ENCODE measurements around the gene GDNF. TPM values are rescaled to one million over a fixed set of nuclear protein-coding genes. Genes with fewer than 3 reads are reported as not detected.

GDNF gene
- total and polyA plus RNA-seq, 10 donors = 0.02 to 0.88 (median 0.15) TPM; not detected in 2

- 76 to 86% (median 77%) methylated on average over 2 of the region's 2 CpGs for WGBS, 5 donors
- no peaks in the 10 kb centered on the region for H3K27me3 ChIP-seq (replicated peaks in 1 of 7)
- intact Hi-C loops (cut with DNase I; ENCODE audit: low total_unique reads) = no loop called here
- peaks cover 0 to 64% (median 36%) of the 10 kb centered on the region in 8 donors for H3K9me3 ChIP-seq
- H3K4me1 ChIP-seq = no peaks in the 10 kb centered on the region
- H3K36me3 ChIP-seq = no peaks in the 10 kb centered on the region
- no peak for TF ChIP-seq POLR2AphosphoS5 (IDR thresholded peaks at IDR 0.05)
- TF ChIP-seq POLR2A (IDR thresholded peaks at IDR 0.05) = no peak
- no peak for TF ChIP-seq CTCF (IDR thresholded peaks at IDR 0.05 in 8 of 11, conservative IDR thresholded peaks at IDR 0.05 in 3 of 11)
- DNase-seq = no peak
- no peak overlapping the region for H3K4me3 ChIP-seq
- H3K27ac ChIP-seq = no peak overlapping the region
Measured at GRCh38 chr5:37792975-37793631, 46.7 kb downstream of the GDNF start.

GRCh38 chr5:37791321-37791720 is 48.5 kb downstream of the GDNF start:
- DNase-seq = no peak
- Histone ChIP-seq H3K36me3 (no peaks in the 10 kb centered on the region), H3K27ac (no peak overlapping the region), H3K27me3 (replicated peaks in 1 of 7) (no peaks in the 10 kb centered on the region), H3K4me3 (no peak overlapping the region), H3K9me3 (peaks cover 0 to 48% (median 33%) of the 10 kb centered on the region in 8 donors), H3K4me1 (no peaks in the 10 kb centered on the region)
- no peak for TF ChIP-seq CTCF (IDR thresholded peaks at IDR 0.05 in 8 of 11, conservative IDR thresholded peaks at IDR 0.05 in 3 of 11)
- TF ChIP-seq POLR2AphosphoS5 (IDR thresholded peaks at IDR 0.05) = no peak
- TF ChIP-seq POLR2A (IDR thresholded peaks at IDR 0.05) = no peak
- intact Hi-C loops (cut with DNase I; ENCODE audit: low total_unique reads) = no loop called here
- WGBS, 5 donors = 61 to 87% (median 81%) methylated on average over 2 of the region's 2 CpGs

- WGBS, 5 donors = 60 to 78% (median 70%) methylated on average over 2 of the region's 2 CpGs
- H3K27me3 ChIP-seq (replicated peaks in 1 of 7) = no peaks in the 10 kb centered on the region
- peaks cover 0 to 34% (median 20%) of the 10 kb centered on the region in 8 donors for H3K9me3 ChIP-seq
- H3K36me3 ChIP-seq = no peaks in the 10 kb centered on the region
- no peak overlapping the region for H3K4me3 ChIP-seq
- TF ChIP-seq POLR2AphosphoS5 (IDR thresholded peaks at IDR 0.05) (no peak), CTCF (IDR thresholded peaks at IDR 0.05 in 8 of 11, conservative IDR thresholded peaks at IDR 0.05 in 3 of 11) (no peak), POLR2A (IDR thresholded peaks at IDR 0.05) (no peak)
- no peak for DNase-seq
- H3K4me1 ChIP-seq = no peaks in the 10 kb centered on the region
- intact Hi-C loops (cut with DNase I; ENCODE audit: low total_unique reads) = no loop called here
- H3K27ac ChIP-seq = no peak overlapping the region
Measured at GRCh38 chr5:37789991-37790390, 49.9 kb downstream of the GDNF start.

GRCh38 chr5:37787742-37788141 is 52.1 kb downstream of the GDNF start:
- Histone ChIP-seq H3K4me3 (no peak overlapping the region), H3K27ac (no peak overlapping the region), H3K9me3 (peaks cover 0 to 15% (median 5%) of the 10 kb centered on the region in 8 donors), H3K27me3 (replicated peaks in 1 of 7) (no peaks in the 10 kb centered on the region), H3K4me1 (no peaks in the 10 kb centered on the region), H3K36me3 (no peaks in the 10 kb centered on the region)
- no peak for TF ChIP-seq POLR2A (IDR thresholded peaks at IDR 0.05)
- no peak for TF ChIP-seq CTCF (IDR thresholded peaks at IDR 0.05 in 8 of 11, conservative IDR thresholded peaks at IDR 0.05 in 3 of 11)
- TF ChIP-seq POLR2AphosphoS5 (IDR thresholded peaks at IDR 0.05) = no peak
- DNase-seq = no peak
- intact Hi-C loops (cut with DNase I; ENCODE audit: low total_unique reads) = no loop called here
- WGBS, 5 donors = 86 to 94% (median 91%) methylated on average over 6 of the region's 6 CpGs

Data from spleen (tissue), 11 donors.